Measurements from ENCODE around the gene GFOD1.

The GFOD1 gene

DNA sequence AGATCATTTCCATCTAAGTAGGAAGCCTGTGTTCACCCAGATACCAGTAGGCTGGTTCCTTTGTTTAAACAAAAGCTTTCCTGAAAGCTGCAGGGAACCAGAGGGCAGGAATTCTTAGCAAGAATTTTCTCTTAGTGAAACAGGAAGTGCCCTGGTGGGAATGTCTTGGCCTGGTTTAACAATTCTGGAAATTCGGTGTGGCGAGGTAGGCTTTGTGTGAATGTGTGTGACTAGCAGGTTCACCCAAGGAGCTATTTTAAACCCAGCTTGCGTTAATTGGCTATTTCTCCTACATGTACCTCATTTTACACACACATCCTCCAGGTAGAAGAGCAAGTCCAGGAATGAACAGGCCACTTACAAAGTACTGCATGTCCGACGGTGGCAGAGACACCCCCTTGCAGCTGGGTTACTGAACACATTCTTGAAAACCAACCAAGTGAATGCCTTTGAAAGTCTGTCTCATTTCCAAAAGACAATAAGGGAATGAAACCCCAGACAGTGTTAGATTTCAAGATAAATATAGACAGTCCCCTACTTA, 64.6 kb downstream of the GFOD1 start:
- DNase-seq, result no peak

GRCh38 chr6:13421425-13422059, 65.9 kb downstream of the GFOD1 start:
- no peak for DNase-seq

- no peak for DNase-seq
These were observed 67.1 kb downstream of the GFOD1 start for GRCh38 chr6:13420269-13420668.

DNA sequence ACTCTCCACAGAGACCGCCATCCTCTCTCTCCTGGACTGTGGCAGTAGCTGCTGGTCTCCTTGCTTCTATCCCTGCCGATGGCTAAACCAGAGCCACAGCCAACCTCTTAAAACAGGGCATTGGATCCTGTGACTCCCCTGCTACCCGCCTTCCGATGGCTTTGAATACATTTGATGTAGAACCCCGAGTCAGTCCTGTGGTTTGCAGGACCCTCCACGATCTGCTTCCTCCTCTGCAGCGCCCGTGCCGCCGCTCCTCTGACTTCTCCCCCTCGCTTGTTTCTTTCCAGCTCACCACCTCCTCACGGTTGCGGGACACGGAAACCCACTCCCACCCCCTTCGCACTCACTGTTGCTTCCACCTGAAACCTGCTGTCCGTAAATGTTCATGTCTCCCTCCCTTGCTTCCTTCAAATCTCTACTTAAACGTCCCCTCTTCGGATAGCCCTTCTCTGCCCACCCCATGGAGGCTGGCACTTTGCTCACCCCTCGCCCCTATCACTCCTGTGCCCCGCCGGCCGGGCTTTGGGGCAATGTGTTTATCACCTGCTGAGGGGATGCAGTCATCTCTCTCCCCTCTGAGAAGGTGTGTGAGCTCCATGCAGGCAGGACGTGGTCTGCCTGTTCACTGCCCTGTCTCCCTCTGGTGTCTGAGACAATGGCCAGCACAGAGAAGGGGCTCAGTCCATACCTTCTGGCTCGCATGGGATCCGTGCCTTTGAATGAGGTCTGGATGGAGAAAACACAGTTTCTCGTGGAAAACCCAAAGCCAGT, 67.8 kb downstream of the GFOD1 start:
- no peak for DNase-seq

- no peak for DNase-seq
These were observed 68.6 kb downstream of the GFOD1 start for GRCh38 chr6:13418844-13419243.

- DNase-seq, result no peak
These were observed 69.4 kb downstream of the GFOD1 start for GRCh38 chr6:13417954-13418353.

- no peak for DNase-seq
These were observed 70.0 kb downstream of the GFOD1 start for GRCh38 chr6:13417431-13417830.

- no peak for DNase-seq
These were observed 72.1 kb downstream of the GFOD1 start for GRCh38 chr6:13415283-13415682.

- no peak for DNase-seq
These were observed 73.4 kb downstream of the GFOD1 start for GRCh38 chr6:13413900-13414555.

- no peak for DNase-seq
These were observed 73.9 kb downstream of the GFOD1 start for GRCh38 chr6:13413466-13413862.

DNA sequence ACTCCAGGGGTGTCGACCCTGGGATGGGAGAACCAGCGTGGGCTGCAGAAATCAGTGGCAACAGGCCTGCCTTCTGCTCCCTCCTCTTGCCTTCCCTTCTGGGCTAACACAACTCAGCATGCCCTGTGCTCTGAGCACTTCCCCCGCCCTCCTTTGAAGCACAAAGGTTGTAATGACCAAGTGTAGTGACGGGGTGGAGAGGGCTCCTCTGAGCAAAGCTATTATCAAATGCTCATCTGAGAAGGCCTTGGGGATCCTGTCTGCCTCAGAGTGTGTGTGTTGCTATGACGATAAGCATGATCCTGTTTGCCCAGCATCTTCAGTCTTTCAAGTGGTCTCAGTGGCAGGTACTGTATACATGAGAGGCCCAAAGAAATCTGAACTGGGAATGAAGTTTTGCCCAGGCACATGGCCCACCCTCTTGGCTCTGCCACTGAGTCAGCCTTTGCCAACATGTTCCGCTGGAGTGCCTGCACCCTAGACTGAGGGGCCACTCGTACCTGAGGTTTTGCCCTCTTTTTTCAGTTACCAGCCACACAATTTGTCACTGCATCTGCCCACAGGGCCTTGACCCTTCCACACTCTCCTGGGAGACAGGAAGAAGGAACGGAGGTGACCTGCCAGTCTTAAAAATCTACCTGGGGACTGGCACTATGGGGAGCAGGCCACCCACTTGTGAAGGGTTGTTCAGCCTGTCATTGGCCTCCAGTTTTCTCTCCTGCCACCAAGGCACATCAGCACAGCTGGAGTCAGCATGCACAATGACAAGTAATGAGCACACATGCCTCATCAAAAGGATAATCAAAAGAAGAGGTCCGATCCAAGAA, 74.5 kb downstream of the GFOD1 start:
- no peak for DNase-seq

DNA sequence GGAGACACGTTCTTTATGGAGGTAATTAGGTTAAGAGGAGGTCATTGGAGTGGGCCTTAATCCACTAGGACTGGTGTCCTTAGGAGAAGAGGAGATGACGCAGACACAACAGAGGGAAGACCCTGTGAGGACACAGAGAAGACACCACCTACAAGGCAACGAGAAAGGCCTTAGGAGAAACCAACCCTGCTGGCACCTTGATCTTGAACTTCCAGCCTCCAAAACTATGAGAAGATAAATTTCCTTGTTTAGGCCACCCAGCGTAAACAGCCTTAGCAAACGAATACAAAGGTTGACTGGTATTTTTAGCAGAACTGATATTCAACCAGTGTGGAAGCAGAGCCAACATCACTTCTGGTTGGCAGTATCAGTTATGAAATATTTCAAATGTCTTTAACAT, 75.2 kb downstream of the GFOD1 start:
- DNase-seq, result no peak

DNA sequence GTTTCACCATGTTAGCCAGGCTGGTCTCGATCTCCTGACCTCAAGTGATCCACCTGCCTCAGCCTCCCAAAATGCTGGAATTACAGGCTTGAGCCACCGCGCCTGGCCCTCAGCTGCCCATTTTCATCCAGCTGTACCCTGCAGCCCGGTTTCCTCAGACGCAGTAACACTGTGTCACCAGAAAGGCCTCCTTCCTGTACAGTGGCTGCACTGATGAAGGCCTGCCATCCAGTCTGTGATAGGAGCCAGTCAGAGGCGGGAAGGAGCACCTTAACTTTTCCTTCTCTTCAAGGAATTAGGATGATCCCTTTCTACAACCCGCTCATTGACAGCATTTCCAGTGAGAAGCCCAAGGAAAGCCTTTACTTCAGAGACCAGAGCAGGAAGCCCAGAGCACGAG, 75.9 kb downstream of the GFOD1 start:
- DNase-seq, result no peak

DNA sequence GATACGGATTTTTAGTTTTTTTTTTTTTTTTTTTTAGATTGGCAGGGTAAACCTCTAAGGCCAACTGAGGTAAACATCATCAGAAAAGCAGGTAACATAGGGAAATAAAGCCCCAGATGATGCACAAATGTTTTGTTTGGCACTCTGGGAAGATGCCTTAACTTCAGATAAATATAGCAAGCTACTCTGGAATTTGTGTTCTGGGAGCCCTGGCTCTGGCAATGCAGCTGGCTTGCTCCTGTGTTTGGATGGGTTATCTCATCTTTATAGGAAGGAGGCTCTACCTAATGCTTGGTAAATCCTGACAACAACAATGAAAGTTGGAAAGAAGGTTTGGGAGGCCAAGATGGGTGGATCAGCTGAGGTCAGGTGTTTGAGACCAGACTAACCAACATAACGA, 77.4 kb downstream of the GFOD1 start:
- DNase-seq, result no peak

DNA sequence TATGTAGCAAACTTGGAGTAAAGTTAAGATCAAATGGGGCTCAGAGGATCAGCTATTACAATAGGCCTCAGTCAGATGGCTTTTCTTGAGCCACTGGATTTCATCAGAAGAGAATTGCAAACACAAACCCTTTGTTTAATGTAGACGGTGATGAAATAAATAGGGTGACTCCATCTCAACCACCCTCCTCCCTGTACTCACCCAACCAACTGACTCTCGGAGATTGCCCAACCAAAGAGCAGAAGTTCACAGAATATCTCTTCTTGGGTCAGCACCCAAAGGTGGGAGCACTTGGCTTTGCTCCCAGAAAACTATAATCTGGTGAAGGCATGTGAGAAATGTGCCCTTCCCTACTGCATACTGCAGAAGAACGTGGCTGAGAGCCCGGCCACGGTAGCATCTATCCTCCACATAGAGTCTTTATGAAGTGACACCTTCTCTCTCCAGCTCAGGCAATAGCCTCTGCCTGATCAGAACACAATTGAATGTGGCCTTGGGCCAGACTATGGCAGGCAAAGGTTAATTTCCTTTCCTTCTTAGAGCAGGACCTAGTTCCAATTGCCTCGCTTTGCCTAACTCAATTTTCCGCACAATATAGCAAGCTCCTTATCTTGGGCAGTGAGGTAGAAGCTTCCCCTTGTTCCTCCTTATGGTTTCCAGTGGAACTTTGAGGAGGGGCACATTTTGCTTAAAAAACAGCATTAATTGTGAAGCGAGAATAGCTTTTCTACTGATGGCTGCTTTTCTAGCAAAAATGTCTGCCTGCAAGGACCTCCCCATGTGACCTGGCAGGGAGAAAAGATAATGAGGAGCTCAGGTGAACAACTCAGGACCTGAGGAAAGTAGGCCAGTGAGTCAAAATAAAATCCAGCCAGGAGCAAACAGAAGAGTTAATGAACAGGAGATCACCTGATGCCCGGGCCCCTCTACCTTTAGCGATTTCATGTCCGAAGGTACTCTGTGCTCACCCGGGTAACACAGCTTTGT, 79.4 kb downstream of the GFOD1 start:
- no peak for DNase-seq

DNA sequence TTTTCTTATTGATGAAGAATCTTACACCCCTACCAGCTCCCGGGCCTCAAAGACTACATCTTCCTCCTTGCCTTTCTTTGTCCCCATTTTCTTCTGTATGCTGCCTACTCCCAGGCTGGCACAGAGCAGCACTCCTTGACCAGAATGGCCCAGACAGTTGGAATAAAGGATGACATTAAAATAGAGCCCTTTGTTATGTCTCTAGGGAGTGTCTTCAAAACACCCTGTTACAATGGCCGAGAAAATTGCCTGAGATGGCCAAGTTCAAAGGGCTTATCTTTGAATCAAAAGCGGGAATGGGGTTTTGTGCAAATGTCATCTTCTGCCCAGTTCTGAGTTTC, 80.1 kb downstream of the GFOD1 start:
- no peak for DNase-seq

DNA sequence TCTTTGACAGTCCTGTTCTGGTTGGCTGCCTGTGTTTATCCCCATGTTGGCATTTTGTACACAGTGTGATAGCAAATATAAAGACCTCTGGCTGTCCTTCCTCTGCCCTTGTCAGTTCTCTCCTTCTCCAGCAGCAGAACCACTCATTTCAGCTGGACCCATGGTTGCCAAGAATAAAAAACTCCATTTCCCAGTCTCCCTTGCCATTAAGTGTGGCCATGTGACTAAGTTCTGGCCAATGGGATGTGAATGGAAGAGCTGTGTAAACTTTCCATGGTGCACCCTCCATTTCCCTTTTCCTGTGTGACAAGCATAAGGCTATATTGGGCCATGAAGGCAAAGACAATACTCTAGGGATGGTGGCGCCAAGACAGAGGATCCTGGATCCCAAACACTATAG, 80.6 kb downstream of the GFOD1 start:
- DNase-seq, result no peak

GRCh38 chr6:13405961-13406477, 81.4 kb downstream of the GFOD1 start:
- DNase-seq, result no peak

GRCh38 chr6:13404892-13405254, 82.5 kb downstream of the GFOD1 start:
- DNase-seq, result no peak

GRCh38 chr6:13404228-13404891, 83.0 kb downstream of the GFOD1 start:
- no peak for DNase-seq

- no peak for DNase-seq
These were observed 84.7 kb downstream of the GFOD1 start for GRCh38 chr6:13402711-13403110.
